Liver (tissue), 9 donors: ENCODE measurements around the gene ARGLU1. TPM values are rescaled to one million over a fixed set of nuclear protein-coding genes. Genes with fewer than 3 reads are reported as not detected.

ENCODE experiments used
- DNase-seq: peaks from one replicate; pipeline ENCODE4 v3.0.0-alpha.2; 2017; ENCODE audit warnings: low spot score
- H3K27ac ChIP-seq, 2 donors: one replicate each; pipeline ENCODE4 v1.7.0; 2013; ENCODE audit warnings: inconsistent platforms in 2 of 2, low read length in 2 of 2, control low read depth in 1 of 2, low read depth in 1 of 2, mild to moderate bottlenecking in 1 of 2
- H3K27me3 ChIP-seq, 4 donors: one replicate each; pipeline versions ENCODE4 v1.6.1 to v1.7.0; 2013; ENCODE audit warnings: low read length in 3 of 4, inconsistent platforms in 1 of 4, mild to moderate bottlenecking in 1 of 4, moderate library complexity in 1 of 4; ENCODE audit not compliant: control insufficient read depth in 4 of 4, insufficient read depth in 4 of 4
- H3K36me3 ChIP-seq, 4 donors: one replicate each; pipeline versions ENCODE4 v1.6.1 to v1.7.0; 2013; ENCODE audit warnings: low read length in 3 of 4, mild to moderate bottlenecking in 3 of 4, low read depth in 1 of 4, moderate library complexity in 1 of 4; ENCODE audit not compliant: control insufficient read depth in 4 of 4, insufficient read depth in 3 of 4
- H3K4me1 ChIP-seq, 4 donors: one replicate each; pipeline versions ENCODE4 v1.6.1 to v1.7.0; 2013; ENCODE audit warnings: low read length in 3 of 4, mild to moderate bottlenecking in 3 of 4, moderate library complexity in 1 of 4; ENCODE audit not compliant: control insufficient read depth in 4 of 4, insufficient read depth in 4 of 4
- H3K4me3 ChIP-seq, 3 donors: one replicate each; pipeline versions ENCODE4 v1.6.1 to v1.7.0; 2013; ENCODE audit warnings: low read length in 3 of 3, control low read depth in 1 of 3, low read depth in 1 of 3, mild to moderate bottlenecking in 1 of 3
- H3K9ac ChIP-seq, 2 donors: one replicate each; pipeline ENCODE4 v1.7.0; 2013; ENCODE audit warnings: low read length in 2 of 2, mild to moderate bottlenecking in 2 of 2, moderate library complexity in 2 of 2, control low read depth in 1 of 2, low read depth in 1 of 2
- H3K9me3 ChIP-seq, 4 donors: one replicate each; pipeline versions ENCODE4 v1.6.1 to v1.7.0; 2013; ENCODE audit warnings: low read length in 3 of 4; ENCODE audit not compliant: control insufficient read depth in 4 of 4
- CTCF ChIP-seq: fragments of 150-350 bp; IDR thresholded peaks from 2 replicates; pipeline ENCODE4 v1.5.1; 2017; ENCODE audit warnings: improper control_type of control experiment, low read depth, low read length; ENCODE audit not compliant: missing input control
- EGR1 ChIP-seq, 2 donors: IDR thresholded peaks; 2 replicates each; pipeline ENCODE4 v1.6.1; 2016 to 2018; ENCODE audit warnings: antibody characterized with exemption in 2 of 2, low read depth in 2 of 2
- FOXA1 ChIP-seq: IDR thresholded peaks from 2 replicates; pipeline ENCODE4 v1.6.1; 2016; ENCODE audit warnings: antibody characterized with exemption
- GABPA ChIP-seq, 2 donors: IDR thresholded peaks in 1 of 2; conservative IDR thresholded peaks in 1 of 2; 2 replicates each; pipeline ENCODE4 v1.6.1; 2016; ENCODE audit warnings: antibody characterized with exemption in 2 of 2, mild to moderate bottlenecking in 1 of 2, moderate library complexity in 1 of 2
- HNF4A ChIP-seq, 2 donors: conservative IDR thresholded peaks; 2 replicates each; pipeline ENCODE4 v1.6.1; 2016; ENCODE audit warnings: antibody characterized with exemption in 2 of 2, mild to moderate bottlenecking in 2 of 2
- HNF4G ChIP-seq: IDR thresholded peaks from 2 replicates; pipeline ENCODE4 v1.6.1; 2016; ENCODE audit warnings: antibody characterized with exemption
- JUND ChIP-seq, 2 donors: IDR thresholded peaks; 2 replicates each; pipeline ENCODE4 v1.6.1; 2016; ENCODE audit warnings: antibody characterized with exemption in 2 of 2
- MAX ChIP-seq: IDR thresholded peaks from 2 replicates; pipeline ENCODE4 v1.6.1; 2016; ENCODE audit warnings: antibody characterized with exemption
- NR2F2 ChIP-seq: IDR thresholded peaks from 2 replicates; pipeline ENCODE4 v1.6.1; 2016; ENCODE audit warnings: antibody characterized with exemption
- RAD21 ChIP-seq, 2 donors: IDR thresholded peaks; 2 replicates each; pipeline ENCODE4 v1.6.1; 2016; ENCODE audit warnings: antibody characterized with exemption in 2 of 2, mild to moderate bottlenecking in 2 of 2
- REST ChIP-seq: IDR thresholded peaks from 2 replicates; pipeline ENCODE4 v1.6.1; 2016; ENCODE audit warnings: antibody characterized with exemption, mild to moderate bottlenecking
- RXRA ChIP-seq, 2 donors: IDR thresholded peaks; 2 replicates each; pipeline ENCODE4 v1.6.1; 2017 to 2018; ENCODE audit warnings: antibody characterized with exemption in 2 of 2, mild to moderate bottlenecking in 1 of 2
- YY1 ChIP-seq: IDR thresholded peaks from 2 replicates; pipeline ENCODE4 v1.6.1; 2016; ENCODE audit warnings: antibody characterized with exemption, mild to moderate bottlenecking
- ZBTB33 ChIP-seq: IDR thresholded peaks from 2 replicates; pipeline ENCODE4 v1.6.1; 2016; ENCODE audit warnings: antibody characterized with exemption
- WGBS: extraction: QIAGEN DNeasy Blood & Tissue Kit; methylation state at CpG from one replicate; pipeline ENCODE4 v1.1.7; 2013; 5-methylcytosine and 5-hydroxymethylcytosine counted together
- polyA plus RNA-seq, 2 donors: library from polyadenylated mRNA; stranded (reverse) in 1 of 2; unstranded in 1 of 2; fragments of 200-250 nt in 1 of 2; fragments of >200 nt in 1 of 2; fragmentation: Nextera tagmentation in 1 of 2; extraction: Ambion mirVana in 1 of 2; gene quantifications; one replicate each; pipeline versions ENCODE4 v1.2.1 to v1.2.3, GENCODE V29; 2013 to 2015
- total RNA-seq, 2 donors: library from RNA; depleted of rRNA; stranded (reverse); fragments of >200 nt; gene quantifications; one replicate each; pipeline ENCODE4 v1.2.3, GENCODE V29; 2014
- donor health status: healthy.
- donor health status: healthy.
- donor health status: healthy.
- donor health status: healthy.
- donor health status: healthy.

Gene ARGLU1
- total and polyA plus RNA-seq, 4 donors = 16.7 to 50.8 (median 30.1) TPM

GRCh38 chr13:106506286-106506685, 61.7 kb downstream of the ARGLU1 start:
- 67% methylated on average over 2 of the region's 2 CpGs for WGBS

GRCh38 chr13:106505732-106506131, 62.2 kb downstream of the ARGLU1 start:
- TF ChIP-seq CTCF (no peak), HNF4A (conservative IDR thresholded peaks at IDR 0.05) (no peak), RXRA (IDR thresholded peaks at IDR 0.05) (no peak), EGR1 (IDR thresholded peaks at IDR 0.05; ENCODE audit: low read depth in 2 of 2) (no peak), ZBTB33 (no peak), NR2F2 (no peak), FOXA1 (no peak), HNF4G (no peak), REST (no peak), MAX (no peak), RAD21 (IDR thresholded peaks at IDR 0.05) (no peak), JUND (IDR thresholded peaks at IDR 0.05) (no peak), YY1 (no peak), GABPA (IDR thresholded peaks at IDR 0.05 in 1 of 2, conservative IDR thresholded peaks at IDR 0.05 in 1 of 2) (no peak)
- no peaks in the 10 kb centered on the region for H3K9me3 ChIP-seq
- peaks cover 0 to 5% (median 0%) of the 10 kb centered on the region in 4 donors for H3K27me3 ChIP-seq
- peaks cover 0 to 1% (median 0%) of the 10 kb centered on the region in 4 donors for H3K36me3 ChIP-seq
- DNase-seq = no peak
- H3K27ac ChIP-seq = no peak overlapping the region
- H3K4me1 ChIP-seq = no peaks in the 10 kb centered on the region
- 84% methylated on average over 4 of the region's 4 CpGs for WGBS
- no peak overlapping the region for H3K4me3 ChIP-seq
- no peak overlapping the region for H3K9ac ChIP-seq

More at GRCh38 chr13:106506286-106506685, 61.7 kb downstream of the ARGLU1 start:
- no peaks in the 10 kb centered on the region for H3K4me1 ChIP-seq
- no peak overlapping the region for H3K27ac ChIP-seq
- no peaks in the 10 kb centered on the region for H3K9me3 ChIP-seq
- no peak overlapping the region for H3K9ac ChIP-seq
- H3K4me3 ChIP-seq = no peak overlapping the region
- peaks cover 0 to 1% (median 0%) of the 10 kb centered on the region in 4 donors for H3K36me3 ChIP-seq
- peaks cover 0 to 5% (median 0%) of the 10 kb centered on the region in 4 donors for H3K27me3 ChIP-seq
- no peak for TF ChIP-seq EGR1 (IDR thresholded peaks at IDR 0.05; ENCODE audit: low read depth in 2 of 2)
- no peak for DNase-seq
